H1 (cell line): Measurements from ENCODE around the gene LAYN. TPM values are rescaled to one million over a fixed set of nuclear protein-coding genes. Genes with fewer than 3 reads are reported as not detected.

Source experiments
- CTCF ChIA-PET: fragments of 300-600 bp; sonication (Branson Sonifier 250); formaldehyde crosslinking; loops from one replicate; lab custom pipeline; 2021; ENCODE audit not compliant: partially characterized antibody; lab: Charles Lee
- POLR2A ChIA-PET: fragments of 300-600 bp; sonication (Branson Sonifier 250); formaldehyde crosslinking; loops from one replicate; lab custom pipeline; 2021; ENCODE audit warnings: inconsistent platforms; ENCODE audit not compliant: partially characterized antibody; lab: Charles Lee
- DNase-seq, 2 experiments: peaks; one replicate each; pipeline versions ENCODE4 v3.0.0 to v3.0.0-alpha.2; 2010 to 2022; ENCODE audit warnings: low spot score in 2 of 2, low read depth in 1 of 2, mixed read lengths in 1 of 2
- FAIRE-seq: peaks from 2 replicates; lab custom pipeline; 2011; peaks lifted over from hg19 to GRCh38; lab: Jason Lieb, UNC
- H2AFZ ChIP-seq: 2 replicates; pipeline ENCODE4 v1.8.1; 2012; ENCODE audit warnings: low read length, inconsistent platforms
- H2AK5ac ChIP-seq: 2 replicates; pipeline ENCODE4 v1.6.1; 2013; ENCODE audit warnings: low read depth, low read length
- H2BK120ac ChIP-seq: replicated peaks from 2 replicates; pipeline ENCODE3; 2013; ENCODE audit warnings: low read depth, low read length, inconsistent platforms
- H2BK12ac ChIP-seq: 2 replicates; pipeline ENCODE4 v1.6.1; 2013; ENCODE audit warnings: low read depth, low read length
- H2BK15ac ChIP-seq: 2 replicates; pipeline ENCODE4 v1.6.1; 2013; ENCODE audit warnings: low read length
- H2BK20ac ChIP-seq: 2 replicates; pipeline ENCODE4 v1.6.1; 2013; ENCODE audit warnings: low read length
- H2BK5ac ChIP-seq: 2 replicates; pipeline ENCODE4 v1.6.1; 2013; ENCODE audit warnings: low read depth, low read length
- H3K14ac ChIP-seq: 2 replicates; pipeline ENCODE4 v1.6.1; 2013; ENCODE audit warnings: inconsistent platforms; ENCODE audit not compliant: insufficient read length
- H3K18ac ChIP-seq: 2 replicates; pipeline ENCODE4 v1.6.1; 2013; ENCODE audit warnings: low read length; ENCODE audit errors: extremely low read depth
- H3K23ac ChIP-seq: 2 replicates; pipeline ENCODE4 v1.6.1; 2013; ENCODE audit warnings: inconsistent platforms; ENCODE audit not compliant: insufficient read length
- H3K23me2 ChIP-seq: 2 replicates; pipeline ENCODE4 v1.6.1; 2013; ENCODE audit warnings: low read depth, low read length
- H3K27ac ChIP-seq: 2 replicates; pipeline ENCODE4 v1.6.1; 2011; ENCODE audit warnings: low read depth, low read length, inconsistent platforms
- H3K27me3 ChIP-seq, 4 experiments: replicated peaks in 1 of 4; 1 replicate in 1 of 4; 2 replicates in 3 of 4; pipeline versions ENCODE4 v1.6.1 to v1.8.1; 2011 to 2013; ENCODE audit warnings: low read length in 3 of 4, mild to moderate bottlenecking in 3 of 4, inconsistent platforms in 2 of 4, mixed read lengths in 2 of 4, moderate library complexity in 1 of 4; ENCODE audit not compliant: control insufficient read depth in 3 of 4, insufficient read depth in 3 of 4; ENCODE audit errors: extremely low read depth in 1 of 4
- H3K36me3 ChIP-seq, 4 experiments: 2 replicates each; pipeline versions ENCODE4 v1.6.1 to v1.8.1; 2011 to 2013; ENCODE audit warnings: mild to moderate bottlenecking in 4 of 4, low read length in 3 of 4, moderate library complexity in 2 of 4, control low read depth in 1 of 4, inconsistent platforms in 1 of 4; ENCODE audit not compliant: insufficient read depth in 4 of 4, control insufficient read depth in 2 of 4
- H3K4ac ChIP-seq: replicated peaks from 2 replicates; pipeline ENCODE3; 2013; ENCODE audit warnings: low read length, low read depth, mixed read lengths, inconsistent platforms; ENCODE audit not compliant: insufficient read length
- H3K4me1 ChIP-seq, 4 experiments: replicated peaks in 1 of 4; 1 replicate in 1 of 4; 2 replicates in 3 of 4; pipeline versions ENCODE4 v1.6.1 to v1.8.1; 2011 to 2013; ENCODE audit warnings: low read length in 3 of 4, inconsistent platforms in 2 of 4, mixed read lengths in 1 of 4; ENCODE audit not compliant: insufficient read depth in 4 of 4, control insufficient read depth in 3 of 4
- H3K4me2 ChIP-seq, 2 experiments: 2 replicates each; pipeline versions ENCODE4 v1.6.1 to v1.8.1; 2011 to 2013; ENCODE audit warnings: low read depth in 2 of 2, low read length in 2 of 2, control low read depth in 1 of 2, inconsistent platforms in 1 of 2, mild to moderate bottlenecking in 1 of 2; ENCODE audit not compliant: insufficient read depth in 1 of 2
- H3K4me3 ChIP-seq, 4 experiments: fragments of 200-600, 300-600 bp in 1 of 4; sonication (generic), shearing (Covaris generic), sonication (Bioruptor Twin) in 1 of 4; 2 replicates each; pipeline versions ENCODE4 v1.5.1 to v1.8.1; 2011 to 2016; ENCODE audit warnings: low read length in 4 of 4, low read depth in 3 of 4, control low read depth in 2 of 4, inconsistent platforms in 2 of 4, mild to moderate bottlenecking in 2 of 4, mixed read lengths in 1 of 4, moderate library complexity in 1 of 4; ENCODE audit not compliant: insufficient read depth in 2 of 4; ENCODE audit errors: extremely low read depth in 1 of 4
- H3K56ac ChIP-seq: replicated peaks from 2 replicates; pipeline ENCODE3; 2013; ENCODE audit warnings: low read depth, mild to moderate bottlenecking, mixed read lengths, low read length, inconsistent platforms; ENCODE audit not compliant: insufficient read length
- H3K79me1 ChIP-seq: 2 replicates; pipeline ENCODE4 v1.6.1; 2013; ENCODE audit warnings: low read depth, low read length, control low read depth
- H3K79me2 ChIP-seq, 2 experiments: 2 replicates each; pipeline versions ENCODE4 v1.6.1 to v1.8.1; 2012 to 2013; ENCODE audit warnings: low read length in 2 of 2, mild to moderate bottlenecking in 2 of 2, inconsistent platforms in 1 of 2; ENCODE audit not compliant: insufficient read depth in 2 of 2, control insufficient read depth in 1 of 2
- H3K9ac ChIP-seq, 4 experiments: replicated peaks in 1 of 4; 1 replicate in 1 of 4; 2 replicates in 3 of 4; pipeline versions ENCODE4 v1.6.1 to v1.8.1; 2011 to 2013; ENCODE audit warnings: low read depth in 3 of 4, low read length in 3 of 4, control low read depth in 2 of 4, mild to moderate bottlenecking in 2 of 4, moderate library complexity in 2 of 4, inconsistent platforms in 1 of 4; ENCODE audit errors: extremely low read depth in 1 of 4
- H3K9me3 ChIP-seq, 2 experiments: 2 replicates each; pipeline versions ENCODE4 v1.6.1 to v1.8.1; 2012 to 2013; ENCODE audit warnings: mild to moderate bottlenecking in 2 of 2, moderate library complexity in 2 of 2, control low read depth in 1 of 2, inconsistent platforms in 1 of 2, low read depth in 1 of 2, low read length in 1 of 2, mixed read lengths in 1 of 2; ENCODE audit not compliant: insufficient read depth in 2 of 2
- H4K20me1 ChIP-seq, 2 experiments: replicated peaks in 1 of 2; 2 replicates each; pipeline versions ENCODE3 to v1.8.1; 2011 to 2013; ENCODE audit warnings: inconsistent platforms in 2 of 2, low read length in 2 of 2, mild to moderate bottlenecking in 1 of 2; ENCODE audit not compliant: insufficient read depth in 2 of 2, control insufficient read depth in 1 of 2
- H4K5ac ChIP-seq: 2 replicates; pipeline ENCODE4 v1.6.1; 2013; ENCODE audit warnings: low read length, low read depth, mixed read lengths, inconsistent platforms; ENCODE audit not compliant: insufficient read length
- H4K8ac ChIP-seq: 2 replicates; pipeline ENCODE4 v1.8.0; 2013; ENCODE audit warnings: mild to moderate bottlenecking, moderate library complexity, low read length, inconsistent platforms; ENCODE audit not compliant: insufficient read depth; ENCODE audit errors: extremely low read depth
- H4K91ac ChIP-seq: replicated peaks from 2 replicates; pipeline ENCODE3; 2013; ENCODE audit warnings: low read length, mixed read lengths, inconsistent platforms; ENCODE audit not compliant: insufficient read length
- CBX8 ChIP-seq: fragments of 300-800, 300-1000 bp; sonication (generic); IDR thresholded peaks from 2 replicates; pipeline ENCODE4 v1.7.1; 2016; ENCODE audit warnings: low read depth, low read length, borderline replicate concordance
- EZH2 ChIP-seq: fragments of 200-600 bp; sonication (generic); IDR thresholded peaks from 2 replicates; pipeline ENCODE4 v1.7.1; 2012; ENCODE audit warnings: low read depth, mild to moderate bottlenecking, moderate library complexity, low read length, inconsistent platforms; ENCODE audit not compliant: severe bottlenecking
- GABPA ChIP-seq: IDR thresholded peaks from 2 replicates; pipeline ENCODE4 v1.6.1; 2011; ENCODE audit warnings: mild to moderate bottlenecking, low read length, moderate library complexity, borderline replicate concordance; ENCODE audit not compliant: insufficient read depth
- JUND ChIP-seq: IDR thresholded peaks from 2 replicates; pipeline ENCODE4 v1.6.1; 2011; ENCODE audit warnings: mild to moderate bottlenecking, improper control_type of control experiment, low read length
- KDM4A ChIP-seq: IDR thresholded peaks from one replicate; pipeline ENCODE4 v1.7.1; 2012; ENCODE audit warnings: low read depth, mild to moderate bottlenecking, moderate library complexity, low read length, inconsistent platforms; ENCODE audit not compliant: severe bottlenecking
- POLR2A ChIP-seq, 2 experiments: IDR thresholded peaks; 1 replicate in 1 of 2; 2 replicates in 1 of 2; pipeline ENCODE4 v1.6.1; 2011; ENCODE audit warnings: low read depth in 2 of 2, low read length in 2 of 2, mild to moderate bottlenecking in 2 of 2; ENCODE audit errors: control extremely low read depth in 1 of 2
- POU5F1 ChIP-seq: IDR thresholded peaks from 2 replicates; pipeline ENCODE4 v1.6.1; 2011; ENCODE audit warnings: low read depth, mild to moderate bottlenecking, low read length, moderate library complexity
- RBBP5 ChIP-seq: IDR thresholded peaks from 2 replicates; pipeline ENCODE4 v1.7.1; 2012; ENCODE audit warnings: low read depth, mild to moderate bottlenecking, inconsistent platforms, low read length, moderate library complexity, borderline replicate concordance
- RFX5 ChIP-seq: IDR thresholded peaks from 2 replicates; pipeline ENCODE4 v1.6.1; 2011; ENCODE audit warnings: low read depth, low read length, improper control_type of control experiment, borderline replicate concordance
- TAF1 ChIP-seq: IDR thresholded peaks from 2 replicates; pipeline ENCODE4 v1.6.1; 2011; ENCODE audit warnings: mild to moderate bottlenecking, low read depth, low read length
- YY1 ChIP-seq: IDR thresholded peaks from 2 replicates; pipeline ENCODE4 v1.6.1; 2011; ENCODE audit warnings: low read depth, mild to moderate bottlenecking, low read length
- WGBS, 2 experiments: shearing (Covaris generic) in 1 of 2; methylation state at CpG; one replicate each; pipeline versions ENCODE4 v1.1.6 to v1.1.7; 2013 to 2015; ENCODE audit warnings: low lambda C conversion rate in 2 of 2, mixed read lengths in 2 of 2, inconsistent platforms in 1 of 2, low coverage in 1 of 2, missing lambda C conversion rate in 1 of 2; ENCODE audit not compliant: insufficient replicate concordance in 2 of 2, insufficient coverage in 1 of 2, insufficient read length in 1 of 2; ENCODE audit errors: extremely low coverage in 1 of 2, missing lambda C conversion rate in 1 of 2; 5-methylcytosine and 5-hydroxymethylcytosine counted together
- polyA plus RNA-seq, 7 experiments: library from polyadenylated mRNA; depleted of rRNA in 3 of 7; stranded (reverse) in 5 of 7; unstranded in 2 of 7; fragments of >200 nt in 5 of 7; fragments of 200-250 nt in 2 of 7; gene quantifications; 1 replicate in 5 of 7; 2 replicates in 1 of 7; 4 replicates in 1 of 7; pipeline versions ENCODE4 v1.2.1 to v1.2.3, GENCODE V29; 2011 to 2013; ENCODE audit warnings: missing spikeins in 2 of 7, mixed read lengths in 2 of 7
- total RNA-seq: library from RNA; stranded (reverse); fragmentation: NEBNext Ultra II Directional; extraction: Animal tissue kit (Norgen Biotek cat#: 25700); gene quantifications from 2 replicates; pipeline ENCODE4 v1.2.1, GENCODE V29; 2021

The LAYN gene
- total and polyA plus RNA-seq, 2 of the 8 experiments (the other 6 are each of a cell fraction or from before 2014, with no cell fraction given), result 4.2 to 9.3 TPM

- Histone ChIP-seq H3K9ac (peak overlapping the region; percentile 16 to 78 (median 64); a peak in 6 of 7 replicates), H3K79me1 (no peaks in the 10 kb centered on the region; the same call in 1 of the 2 replicates), H2BK120ac (no peak overlapping the region), H4K5ac (no peak overlapping the region), H3K27ac (peak overlapping the region; percentile 45; the same call in 1 of the 2 replicates), H3K4ac (no peak overlapping the region), H3K14ac (no peak overlapping the region), H3K4me3 (peak overlapping the region; percentile 62 to 96 (median 77)), H3K79me2 (peaks cover 0 to 18% of the 10 kb centered on the region in 2 experiments; a peak in 2 of 4 replicates), H3K4me1 (peaks cover 0 to 10% (median 3%) of the 10 kb centered on the region in 4 experiments; a peak in 2 of 7 replicates), H3K23ac (no peak overlapping the region), H2BK12ac (no peak overlapping the region), H3K4me2 (peak overlapping the region; percentile 81 to 86), H3K23me2 (peaks cover 5% of the 10 kb centered on the region; the same call in 1 of the 2 replicates), H4K91ac (peak overlapping the region; percentile 81), H3K36me3 (no peaks in the 10 kb centered on the region), H2BK5ac (no peak overlapping the region), H2BK15ac (no peak overlapping the region), H2AK5ac (no peak overlapping the region), H3K56ac (peak overlapping the region; percentile 16), H3K27me3 (peaks cover 1 to 18% (median 12%) of the 10 kb centered on the region in 4 experiments; a peak in 6 of 7 replicates), H2BK20ac (no peak overlapping the region), H4K8ac (peak overlapping the region; percentile 94), H4K20me1 (peaks cover 6 to 7% of the 10 kb centered on the region in 2 experiments), H3K18ac (peak overlapping the region; percentile 71; the same call in 1 of the 2 replicates), H3K9me3 (no peaks in the 10 kb centered on the region), H2AFZ (peak overlapping the region; percentile 49; the same call in 1 of the 2 replicates)
- POLR2A ChIA-PET, result interaction anchor here (0.7 to 1.5 kb wide), 4 partner anchors 164 to 174 kb away, joined by 3 to 9 read pairs (median 4); partner anchors contain the start of gene PPP2R1B
- 5% methylated on average over 25 of the region's 44 CpGs; no CpG with 5 or more reads in 1 of the 2 experiments for WGBS, 2 experiments
- CTCF ChIA-PET, result interaction anchor here (0.7 to 3.2 kb wide), 10 partner anchors 10 to 243 kb away, joined by 3 to 22 read pairs (median 4); partner anchors contain the start of gene PPP2R1B
- FAIRE-seq (no peak), DNase-seq (no peak)
- peak in 1 of 2 experiments; percentile 38; a peak in 1 of 3 replicates for TF ChIP-seq POLR2A (IDR thresholded peaks at IDR 0.05; ENCODE audit: control extremely low read depth in 1 of 2, low read depth in 2 of 2, low read length in 2 of 2)
- TF ChIP-seq RFX5, result no peak
- no peak for TF ChIP-seq POU5F1
- TF ChIP-seq YY1, result no peak
- 0 out of 2 replicates have a peak, but pooled peaks have one; percentile 19 for TF ChIP-seq RBBP5
- no peak for TF ChIP-seq JUND
- peak; percentile 56; the same call in 1 of the 2 replicates for TF ChIP-seq TAF1
- no peak for TF ChIP-seq GABPA
- TF ChIP-seq EZH2, result no peak
- TF ChIP-seq KDM4A, result no peak
- TF ChIP-seq CBX8, result no peak
Observed at GRCh38 chr11:111602865-111603610, 62.5 kb downstream of the LAYN start.
